ENCODE data around the gene BACH2. TPM values are rescaled to one million over a fixed set of nuclear protein-coding genes. Genes with fewer than 3 reads are reported as not detected.

Gene BACH2
- total and polyA plus RNA-seq, 12 donors = 0.16 to 4.7 (median 2.4) TPM

DNA sequence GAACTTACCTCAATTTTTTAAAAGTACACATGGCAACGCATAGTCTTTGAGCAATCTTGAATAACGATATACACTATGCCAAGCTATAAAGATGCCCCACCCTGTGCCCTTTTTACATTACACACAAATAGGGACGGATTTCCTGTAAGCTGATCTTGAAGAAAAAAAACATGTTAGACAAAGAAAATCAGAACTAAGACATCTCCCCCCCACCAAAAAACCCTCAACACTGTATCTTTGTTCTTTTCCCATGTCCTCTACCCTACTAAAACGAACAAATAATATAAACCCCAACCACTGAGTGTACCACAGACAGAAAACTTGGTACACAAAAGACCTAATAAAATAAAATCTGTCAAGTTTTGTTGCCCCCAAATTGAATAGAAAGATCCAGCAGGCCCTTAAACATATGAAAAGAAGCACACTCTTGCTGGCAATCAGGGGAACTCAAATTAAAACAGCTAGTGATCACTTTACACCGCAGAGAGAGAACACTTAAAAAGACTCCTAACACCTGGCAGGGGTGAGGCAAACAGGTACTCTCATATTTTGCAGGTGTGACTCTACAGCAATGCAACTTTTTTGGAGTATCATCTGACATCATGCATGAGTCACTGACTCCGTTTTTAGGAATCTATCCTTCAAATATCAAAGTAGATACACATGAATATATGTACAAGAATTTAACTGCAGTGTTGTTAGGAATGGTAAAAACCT, 29.6 kb downstream of the BACH2 start:
- Histone ChIP-seq H3K27me3 (no peaks in the 10 kb centered on the region), H3K36me3 (peaks cover 0 to 13% (median 0%) of the 10 kb centered on the region in 9 donors), H3K9me3 (peaks cover 0 to 17% (median 0%) of the 10 kb centered on the region in 11 donors), H3K27ac (no peak overlapping the region), H3K4me1 (peaks cover 0 to 3% (median 0%) of the 10 kb centered on the region in 9 donors), H3K4me3 (no peak overlapping the region)
- WGBS, 2 donors = 89 to 91% methylated on average over 6 of the region's 6 CpGs
- TF ChIP-seq, protein P1, sequence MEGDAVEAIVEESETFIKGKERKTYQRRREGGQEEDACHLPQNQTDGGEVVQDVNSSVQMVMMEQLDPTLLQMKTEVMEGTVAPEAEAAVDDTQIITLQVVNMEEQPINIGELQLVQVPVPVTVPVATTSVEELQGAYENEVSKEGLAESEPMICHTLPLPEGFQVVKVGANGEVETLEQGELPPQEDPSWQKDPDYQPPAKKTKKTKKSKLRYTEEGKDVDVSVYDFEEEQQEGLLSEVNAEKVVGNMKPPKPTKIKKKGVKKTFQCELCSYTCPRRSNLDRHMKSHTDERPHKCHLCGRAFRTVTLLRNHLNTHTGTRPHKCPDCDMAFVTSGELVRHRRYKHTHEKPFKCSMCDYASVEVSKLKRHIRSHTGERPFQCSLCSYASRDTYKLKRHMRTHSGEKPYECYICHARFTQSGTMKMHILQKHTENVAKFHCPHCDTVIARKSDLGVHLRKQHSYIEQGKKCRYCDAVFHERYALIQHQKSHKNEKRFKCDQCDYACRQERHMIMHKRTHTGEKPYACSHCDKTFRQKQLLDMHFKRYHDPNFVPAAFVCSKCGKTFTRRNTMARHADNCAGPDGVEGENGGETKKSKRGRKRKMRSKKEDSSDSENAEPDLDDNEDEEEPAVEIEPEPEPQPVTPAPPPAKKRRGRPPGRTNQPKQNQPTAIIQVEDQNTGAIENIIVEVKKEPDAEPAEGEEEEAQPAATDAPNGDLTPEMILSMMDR (IDR thresholded peaks at IDR 0.05) = no peak
- ATAC-seq (no peak), DNase-seq (no peak)
- intact Hi-C loops (cut with DNase I) = no loop called here

DNA sequence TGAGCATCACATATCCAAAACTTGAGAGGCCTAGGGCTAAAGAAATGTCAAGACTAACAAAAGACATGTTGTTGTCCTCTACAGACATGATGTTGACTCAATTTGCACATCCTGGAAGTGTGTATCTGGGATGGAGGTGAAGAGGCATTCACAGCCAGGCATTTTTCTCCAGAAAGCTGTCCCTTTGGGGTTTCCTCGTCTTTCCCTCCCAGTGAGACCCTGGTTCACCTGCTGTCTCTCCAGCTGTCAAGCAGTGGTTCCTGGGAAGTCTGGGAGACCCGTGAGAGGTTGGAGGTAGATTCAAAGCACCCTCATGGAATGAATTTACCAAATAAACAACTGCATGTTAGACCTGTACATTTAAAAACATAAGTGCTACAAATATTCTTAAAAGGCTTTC, 32.1 kb downstream of the BACH2 start:
- intact Hi-C loops (cut with DNase I) = no loop called here
- ATAC-seq (no peak), DNase-seq (no peak)
- H3K9me3 ChIP-seq = no peaks in the 10 kb centered on the region
- H3K27me3 ChIP-seq = no peaks in the 10 kb centered on the region
- no peak overlapping the region for H3K4me3 ChIP-seq
- H3K27ac ChIP-seq = no peak overlapping the region
- H3K36me3 ChIP-seq = no peaks in the 10 kb centered on the region
- 92 to 96% methylated on average over 2 of the region's 2 CpGs for WGBS, 2 donors
- TF ChIP-seq, protein P1 (IDR thresholded peaks at IDR 0.05) = no peak
- peaks cover 0 to 3% (median 0%) of the 10 kb centered on the region in 9 donors for H3K4me1 ChIP-seq

DNA sequence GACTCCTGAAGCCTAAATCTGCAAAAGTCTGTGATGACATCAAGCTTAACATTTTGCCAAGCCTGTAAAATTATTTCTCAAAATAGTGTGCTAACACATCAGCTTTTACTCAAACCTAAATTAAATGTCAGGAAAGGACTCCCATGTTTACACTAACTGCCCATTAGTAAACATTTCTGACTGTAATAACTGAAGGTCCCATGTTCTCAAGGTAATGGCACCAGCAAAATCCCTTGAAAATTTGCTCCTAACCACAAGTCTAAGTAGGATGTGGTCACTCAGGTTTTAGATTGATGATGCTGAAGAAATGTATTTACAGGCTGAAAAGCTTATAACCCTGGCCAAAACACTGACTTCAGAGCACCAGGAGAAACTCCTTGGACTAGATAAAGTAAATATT, 33.0 kb downstream of the BACH2 start:
- H3K27ac ChIP-seq = no peak overlapping the region

DNA sequence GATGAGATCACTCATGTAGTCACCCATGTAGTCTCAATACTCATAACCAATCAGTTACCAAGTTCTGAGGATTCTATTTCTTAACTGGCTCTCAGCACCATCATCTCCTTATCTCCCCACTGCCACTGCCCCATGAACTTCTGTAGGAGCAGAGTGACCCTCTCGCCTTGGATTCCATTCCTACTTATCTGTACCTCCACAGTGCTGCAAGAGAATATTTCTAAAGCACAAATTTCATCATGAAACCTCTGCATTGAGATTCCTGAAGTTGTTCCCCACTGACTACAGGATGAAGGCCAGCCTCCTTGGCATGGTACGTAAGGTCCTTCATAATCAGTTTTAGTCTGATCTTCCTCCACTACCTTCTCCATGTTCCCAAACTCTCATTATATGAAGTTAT, 34.8 kb downstream of the BACH2 start:
- H3K4me1 ChIP-seq = peaks cover 0 to 3% (median 0%) of the 10 kb centered on the region in 9 donors
- H3K27ac ChIP-seq = no peak overlapping the region
- DNase-seq (no peak), ATAC-seq (no peak)
- 97 to 98% methylated on average over 2 of the region's 2 CpGs for WGBS, 2 donors
- no peaks in the 10 kb centered on the region for H3K36me3 ChIP-seq
- TF ChIP-seq, protein P1 (IDR thresholded peaks at IDR 0.05) = no peak
- intact Hi-C loops (cut with DNase I) = no loop called here
- no peaks in the 10 kb centered on the region for H3K9me3 ChIP-seq
- no peak overlapping the region for H3K4me3 ChIP-seq
- no peaks in the 10 kb centered on the region for H3K27me3 ChIP-seq

More for the DNA sequence above, 33.0 kb downstream of the BACH2 start:
- TF ChIP-seq, protein P1 (IDR thresholded peaks at IDR 0.05) = no peak
- H3K4me3 ChIP-seq = no peak overlapping the region
- ATAC-seq = no peak
- no peak for DNase-seq
- H3K27me3 ChIP-seq = no peaks in the 10 kb centered on the region
- no peaks in the 10 kb centered on the region for H3K36me3 ChIP-seq
- no peaks in the 10 kb centered on the region for H3K9me3 ChIP-seq
- H3K4me1 ChIP-seq = peaks cover 0 to 3% (median 0%) of the 10 kb centered on the region in 9 donors
- intact Hi-C loops (cut with DNase I) = no loop called here

Measured in heart right ventricle (tissue), 16 donors.